Pulmonary artery endothelial cell (primary cell): ENCODE data around the gene POLN. TPM values are rescaled to one million over a fixed set of nuclear protein-coding genes. Genes with fewer than 3 reads are reported as not detected.

Source experiments
- DNase-seq: peaks from one replicate; pipeline ENCODE4 v3.0.0-alpha.2; 2011; ENCODE audit warnings: low read depth, low spot score
- total RNA-seq: library from RNA; depleted of rRNA; stranded (reverse); fragments of >200 nt; gene quantifications from 2 replicates; pipeline ENCODE4 v1.2.3, GENCODE V29; 2014

The POLN gene
- total RNA-seq, 1 donor from 2014 or later, result 2.0 TPM

DNA sequence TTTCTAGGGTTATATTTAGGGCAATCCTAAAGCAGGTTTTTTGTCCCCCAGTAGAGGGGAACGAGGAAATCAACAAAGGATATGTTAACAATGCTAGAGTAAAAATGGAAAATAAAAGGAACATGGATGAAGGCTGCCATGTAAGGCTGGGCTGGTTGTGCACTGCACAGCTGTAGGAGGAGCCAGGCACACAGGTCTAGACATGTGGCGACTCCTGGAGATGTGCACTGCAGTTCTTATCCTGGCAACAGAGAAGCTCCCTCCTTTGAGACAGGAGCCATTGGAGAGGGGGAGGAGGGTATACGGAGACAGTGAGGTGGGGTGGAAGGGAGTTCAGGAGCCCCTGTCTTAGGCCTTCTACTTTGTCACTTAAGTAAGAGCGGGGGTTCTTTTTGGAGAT lies 116.9 kb downstream of the POLN start:
- DNase-seq, result no peak

DNA sequence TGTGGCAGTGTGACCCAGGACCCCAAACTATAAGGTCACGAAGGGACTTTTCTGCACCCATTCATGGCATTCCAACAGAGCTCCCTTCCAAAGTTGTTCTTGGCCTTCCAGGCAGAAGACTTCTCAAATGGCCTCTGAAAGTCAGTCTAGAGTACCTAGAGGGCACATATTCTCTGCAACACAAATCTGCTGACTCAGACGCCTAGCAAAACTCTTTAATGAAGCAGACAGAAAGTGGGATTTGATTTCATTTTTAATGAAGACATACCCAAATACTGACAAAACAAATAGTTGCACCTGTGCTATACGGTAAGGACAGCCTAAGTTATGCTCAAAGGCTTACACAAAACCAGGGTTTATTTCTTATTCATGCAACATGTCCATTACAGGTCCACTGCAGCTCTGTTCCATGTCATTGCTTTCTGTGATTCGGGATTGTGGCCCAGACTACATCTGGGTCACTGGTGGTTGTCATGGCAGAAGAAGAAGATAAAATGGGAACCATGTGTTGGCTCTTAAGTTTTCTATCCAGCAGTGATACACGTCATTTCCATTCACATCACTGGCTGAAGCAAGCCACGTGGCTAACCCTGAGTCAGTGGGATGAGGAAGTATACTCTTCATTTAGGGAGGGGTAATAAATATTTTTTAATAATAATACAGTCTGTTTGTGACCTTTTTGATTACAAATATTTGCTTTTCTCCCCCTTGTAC lies 125.1 kb downstream of the POLN start:
- no peak for DNase-seq

DNA sequence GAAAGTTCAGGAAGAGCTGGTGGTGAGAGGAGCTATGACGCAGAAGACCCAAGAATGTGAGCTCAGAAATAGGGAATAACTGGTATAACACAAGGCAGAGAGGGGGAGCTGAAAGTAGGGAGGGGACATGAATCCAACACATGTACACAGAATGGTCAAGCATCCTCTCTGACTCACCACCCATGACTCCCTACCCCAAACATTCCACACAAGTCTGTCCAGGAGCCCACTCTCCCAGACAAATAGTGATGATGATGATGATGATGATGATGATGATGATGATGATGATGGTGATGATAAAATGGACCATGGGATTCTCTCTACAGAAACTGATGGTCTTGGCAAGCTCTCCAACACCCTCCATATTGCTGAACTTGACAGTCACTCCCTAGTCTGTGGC lies 136.4 kb downstream of the POLN start:
- DNase-seq, result no peak

DNA sequence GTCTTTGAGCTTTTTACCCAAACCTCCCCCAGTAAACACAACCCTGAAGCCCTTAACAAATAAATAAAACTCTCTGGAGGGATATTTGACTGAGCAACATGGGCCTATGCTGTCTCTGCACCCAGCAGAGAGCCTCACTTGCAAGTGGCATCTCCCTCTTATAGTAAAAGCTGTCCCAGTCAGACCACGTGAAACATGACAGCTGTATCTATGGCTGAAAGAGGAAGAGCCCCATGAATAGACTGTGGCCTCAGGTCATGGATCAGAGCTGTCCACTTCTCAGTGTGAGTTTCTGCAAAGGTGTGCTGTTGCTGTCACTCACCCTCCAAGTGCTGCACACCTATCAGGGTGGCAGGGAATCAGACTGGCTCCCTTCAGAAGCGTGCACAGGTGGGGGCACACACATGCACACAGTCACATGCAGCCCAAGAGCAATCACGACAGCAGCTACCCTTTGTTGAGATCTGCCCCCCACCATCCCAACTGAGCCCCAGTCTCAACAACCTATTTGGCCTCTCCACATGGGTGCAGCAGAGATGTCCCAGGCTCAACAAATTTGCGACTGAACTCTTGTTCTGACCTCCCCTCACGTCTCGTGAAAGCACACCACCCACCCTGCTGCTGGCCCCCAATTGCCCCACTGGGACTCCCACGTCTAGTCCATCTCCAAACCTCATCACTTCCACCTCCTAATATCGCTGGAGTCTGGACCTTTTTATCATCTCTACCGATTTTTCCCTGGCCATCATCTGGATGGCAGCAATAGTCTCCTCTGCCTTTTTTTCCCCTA lies 137.2 kb downstream of the POLN start:
- DNase-seq, result no peak

DNA sequence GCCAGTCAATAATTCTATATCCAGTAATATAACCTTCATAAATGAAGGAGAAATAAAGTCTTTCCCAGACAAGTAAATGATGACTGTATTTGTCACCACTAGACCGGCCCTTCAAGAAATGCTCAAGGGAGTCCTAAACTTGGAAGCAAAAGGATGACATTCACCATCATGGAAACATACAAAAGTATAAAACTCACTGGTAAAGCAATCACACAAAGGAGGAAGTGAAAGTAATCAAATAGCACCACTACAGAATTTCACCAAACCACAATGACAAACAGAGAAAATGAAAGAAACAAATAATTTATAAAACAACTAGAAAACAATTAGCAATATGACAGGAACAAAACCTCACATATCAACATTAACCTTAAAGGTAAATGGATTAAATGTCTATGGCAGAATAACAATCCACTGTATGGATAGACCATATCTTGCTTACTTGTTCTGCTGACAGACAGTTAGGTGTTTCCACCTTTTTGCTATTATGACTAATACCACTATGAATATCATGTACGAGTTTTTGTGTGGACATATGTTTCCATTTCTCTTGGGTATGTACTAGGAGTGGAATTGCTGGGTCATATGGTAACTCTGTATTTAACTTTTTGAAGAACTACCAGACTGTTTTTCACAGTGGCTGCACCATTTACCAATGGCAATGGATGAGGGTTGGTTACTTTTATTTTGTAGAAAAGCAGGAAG lies 137.9 kb downstream of the POLN start:
- DNase-seq, result no peak

DNA sequence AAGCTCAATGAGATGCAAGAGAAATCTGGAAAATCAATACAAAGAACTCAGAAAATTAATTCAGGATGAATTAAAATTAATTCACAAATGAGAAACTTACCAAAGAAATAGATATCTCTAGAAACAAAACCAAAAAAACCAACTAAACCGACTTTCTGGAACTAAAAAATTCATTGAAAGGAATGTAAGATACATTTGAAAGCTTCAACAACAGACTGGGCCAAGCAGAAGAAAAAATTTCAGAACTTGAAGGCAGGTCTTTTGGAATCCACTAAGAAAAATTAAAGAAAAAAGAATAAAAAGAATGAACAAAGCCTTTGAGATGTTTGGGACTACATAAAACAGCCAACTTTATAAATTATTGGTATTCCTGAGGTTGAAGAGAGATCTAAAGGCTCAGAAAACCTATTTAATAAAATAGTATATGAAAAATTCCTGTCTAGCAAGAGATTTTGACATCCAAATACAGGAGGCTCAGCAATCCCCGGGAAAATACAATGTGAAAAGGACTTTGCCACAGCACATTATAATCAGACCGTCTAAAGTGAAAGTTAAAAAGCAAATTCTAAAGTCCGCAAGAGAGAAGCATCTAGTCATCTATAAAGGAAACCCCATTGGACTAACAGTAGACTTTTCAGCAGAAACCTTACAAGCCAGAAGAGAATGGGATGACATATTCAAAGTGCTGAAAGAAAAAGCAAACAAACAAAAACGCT lies 138.6 kb downstream of the POLN start:
- no peak for DNase-seq

DNA sequence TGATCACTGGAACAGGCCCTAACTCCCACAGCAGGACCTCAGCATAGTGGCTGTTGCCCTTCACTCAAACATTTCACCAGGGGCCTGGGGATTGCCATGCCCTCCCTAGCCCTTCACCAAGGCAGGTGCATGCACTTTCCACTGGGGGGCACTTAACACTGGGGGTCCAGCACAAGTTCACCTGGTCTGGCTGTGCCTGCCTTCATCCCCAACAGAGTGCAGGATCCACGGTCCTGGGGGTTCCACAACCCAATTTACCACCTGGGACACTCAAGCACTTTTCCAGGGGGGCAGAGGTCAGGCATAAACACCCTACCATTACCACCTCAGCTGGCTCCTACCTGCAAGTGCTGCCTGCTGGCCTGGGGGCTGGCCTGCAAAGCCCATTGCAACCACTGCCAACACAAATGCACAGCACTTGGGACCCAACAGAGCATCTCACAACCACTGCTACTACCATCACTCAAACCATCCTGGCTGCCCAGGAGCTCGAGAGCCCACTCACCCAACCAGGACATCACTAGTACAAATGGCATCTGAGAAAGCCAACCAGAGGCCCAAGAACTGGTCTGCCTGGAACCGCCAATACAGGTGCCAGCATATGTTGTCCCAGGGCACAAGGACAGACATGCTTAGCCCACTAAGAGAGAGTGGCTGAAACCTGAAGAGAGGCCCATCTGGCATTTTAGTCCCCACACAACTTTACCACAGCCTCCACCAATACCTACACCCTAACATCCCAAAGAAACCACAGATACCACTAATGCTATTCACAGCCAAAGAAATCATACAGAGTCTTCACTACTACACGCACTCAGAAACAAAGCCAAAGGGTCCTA lies 139.7 kb downstream of the POLN start:
- DNase-seq, result no peak

DNA sequence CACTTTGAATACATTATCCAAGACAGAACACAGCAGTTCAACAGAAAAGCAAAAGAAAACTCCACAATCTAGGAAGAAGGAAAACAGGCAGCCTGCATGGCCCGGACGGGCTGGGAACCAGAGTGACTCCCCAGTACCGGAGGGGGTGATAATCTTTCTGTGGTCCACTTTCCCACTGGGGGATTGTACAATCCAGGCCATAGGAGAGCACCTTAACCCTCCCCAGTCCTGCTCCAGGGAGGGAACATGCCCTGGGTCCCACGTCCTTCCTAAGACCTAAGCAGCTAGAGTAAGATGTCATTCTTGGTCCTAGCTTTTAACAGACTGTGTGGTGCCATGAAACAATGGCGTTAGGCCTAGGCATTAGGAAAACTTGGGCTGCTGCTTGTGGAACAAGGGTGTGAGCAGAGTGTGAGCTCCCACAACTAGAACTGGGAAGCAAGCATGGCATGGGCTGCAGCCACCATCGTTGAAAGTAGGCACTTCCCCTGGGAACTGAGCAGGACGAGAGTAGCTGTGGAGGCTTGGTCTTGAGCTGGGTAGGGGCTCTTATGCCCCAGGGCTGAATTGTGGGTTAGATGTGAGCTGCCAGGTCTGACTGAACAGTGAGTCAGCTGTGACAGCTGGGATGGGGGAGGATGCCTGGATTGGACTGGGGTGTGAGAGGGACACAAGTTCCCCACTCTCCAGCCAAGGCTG lies 140.4 kb downstream of the POLN start:
- no peak for DNase-seq

DNA sequence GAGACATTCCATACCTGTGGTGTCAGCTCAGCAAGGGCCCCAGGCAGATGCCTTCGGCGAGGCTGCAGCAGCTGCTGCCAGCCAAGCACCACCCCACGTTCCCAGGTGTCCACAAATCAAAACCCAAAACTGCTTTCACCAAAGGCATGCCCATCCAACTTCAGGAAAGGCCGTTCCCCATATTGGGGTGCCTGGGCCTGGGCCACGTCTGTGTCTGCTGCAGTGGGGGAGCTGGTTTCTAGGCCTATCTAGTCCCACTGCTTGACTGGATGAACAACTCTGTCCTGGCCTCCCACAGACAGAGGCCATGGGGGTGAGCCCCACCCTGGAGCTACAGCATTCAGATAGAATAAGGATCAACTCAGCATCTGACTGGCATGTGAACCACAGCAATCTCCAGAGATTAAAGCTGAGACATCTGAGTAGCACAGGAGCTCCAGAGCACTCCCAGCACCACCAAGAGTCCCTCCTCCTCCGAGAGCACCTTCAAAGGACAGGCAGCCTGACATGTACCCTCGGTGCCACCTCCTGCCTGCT lies 145.8 kb downstream of the POLN start:
- DNase-seq, result no peak

DNA sequence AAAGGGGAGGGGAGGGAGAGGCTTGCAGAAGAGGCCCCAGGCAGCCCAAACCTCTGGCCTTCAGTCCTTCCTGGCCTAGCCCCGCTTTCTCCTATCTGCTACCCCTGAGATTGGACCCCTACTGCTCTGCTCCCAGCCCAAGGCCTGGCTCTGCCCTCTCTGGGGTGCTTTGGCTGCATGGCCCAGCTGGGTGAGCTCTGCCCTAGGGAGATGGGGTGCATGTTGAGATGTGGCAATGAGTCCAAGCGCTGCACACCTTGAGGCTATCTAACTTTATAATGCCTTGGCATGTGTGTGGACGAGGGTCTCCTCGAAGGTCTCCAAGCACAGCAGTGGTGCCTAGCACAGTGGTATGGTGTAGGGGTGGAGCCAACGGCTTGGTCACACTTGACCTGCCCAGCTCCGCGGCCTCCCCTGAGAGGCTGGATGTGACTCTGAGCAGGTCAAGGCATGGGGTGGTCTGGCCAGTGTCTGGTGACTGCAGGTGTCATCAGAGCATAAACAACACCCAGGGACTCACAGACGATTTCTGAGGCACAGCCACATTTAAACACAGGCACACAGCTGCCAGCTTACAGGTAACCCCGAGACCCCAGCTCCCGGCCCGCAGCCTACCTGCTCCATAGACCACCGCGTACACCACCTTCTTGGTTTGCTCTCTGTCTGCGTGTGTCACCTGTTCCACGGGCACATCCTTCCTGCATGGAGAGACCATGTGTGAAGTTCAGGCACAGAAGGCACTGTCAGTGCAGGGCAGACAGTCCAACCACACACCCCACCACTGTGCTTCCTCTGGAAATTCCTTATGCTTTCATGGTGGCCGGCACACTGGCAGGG lies 146.5 kb downstream of the POLN start:
- DNase-seq, result no peak

DNA sequence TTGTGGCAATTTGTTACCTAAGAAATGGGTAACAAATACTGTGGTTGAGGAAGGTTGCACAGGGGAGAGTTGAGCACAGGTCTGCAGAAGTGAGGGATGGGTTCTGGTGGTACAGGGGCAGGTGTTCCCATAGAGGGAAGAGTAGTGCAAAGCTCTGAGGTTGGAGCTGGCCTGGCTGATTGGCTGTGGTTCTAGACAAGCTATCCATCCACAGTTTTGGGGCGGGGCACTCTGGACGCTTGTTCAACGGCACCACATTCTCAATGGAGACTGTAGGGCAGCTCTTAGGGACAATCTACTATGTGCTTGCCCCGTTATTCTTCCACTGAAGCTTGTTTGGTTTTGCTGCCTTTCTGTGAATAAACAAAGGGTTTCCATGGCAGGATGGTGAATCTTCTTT lies 147.4 kb downstream of the POLN start:
- DNase-seq, result no peak

DNA sequence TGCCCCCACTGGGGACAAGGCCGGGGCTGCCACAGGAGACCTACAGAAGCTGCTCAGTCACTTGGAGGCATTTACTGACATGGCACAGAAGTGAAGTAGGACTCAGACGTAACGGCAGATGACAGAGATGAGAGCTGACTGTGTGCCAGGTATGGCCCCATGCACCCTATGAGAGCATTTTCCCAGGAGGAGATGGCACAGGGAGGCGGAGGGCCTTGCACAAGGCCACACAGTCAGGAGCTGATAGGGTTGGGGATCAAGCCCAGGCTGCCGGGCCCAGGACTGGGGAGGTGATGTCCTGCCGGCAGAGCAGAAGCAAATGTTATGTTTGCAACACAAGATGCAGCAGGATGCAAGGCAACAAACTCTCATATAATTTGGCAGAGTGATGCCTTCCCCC lies 148.7 kb downstream of the POLN start:
- DNase-seq, result no peak

DNA sequence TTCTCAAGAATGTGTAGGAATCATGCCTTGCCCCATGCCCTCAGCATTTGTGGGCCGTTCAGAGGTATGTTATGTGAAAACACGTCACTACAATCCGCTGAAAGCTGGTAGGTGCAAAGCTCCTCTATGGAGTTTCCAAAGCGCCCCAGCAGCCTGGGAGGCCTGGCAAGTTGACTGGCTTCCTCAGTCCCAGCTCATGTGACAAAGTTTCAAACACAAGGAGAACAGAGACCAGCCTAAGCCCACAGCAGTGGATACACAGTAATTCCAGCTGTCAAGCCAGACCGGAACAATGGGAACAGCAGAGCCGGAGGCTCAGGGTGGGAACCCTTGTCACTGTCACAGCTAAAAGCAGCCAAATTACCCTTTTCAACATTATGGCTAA lies 149.3 kb downstream of the POLN start:
- DNase-seq, result no peak

DNA sequence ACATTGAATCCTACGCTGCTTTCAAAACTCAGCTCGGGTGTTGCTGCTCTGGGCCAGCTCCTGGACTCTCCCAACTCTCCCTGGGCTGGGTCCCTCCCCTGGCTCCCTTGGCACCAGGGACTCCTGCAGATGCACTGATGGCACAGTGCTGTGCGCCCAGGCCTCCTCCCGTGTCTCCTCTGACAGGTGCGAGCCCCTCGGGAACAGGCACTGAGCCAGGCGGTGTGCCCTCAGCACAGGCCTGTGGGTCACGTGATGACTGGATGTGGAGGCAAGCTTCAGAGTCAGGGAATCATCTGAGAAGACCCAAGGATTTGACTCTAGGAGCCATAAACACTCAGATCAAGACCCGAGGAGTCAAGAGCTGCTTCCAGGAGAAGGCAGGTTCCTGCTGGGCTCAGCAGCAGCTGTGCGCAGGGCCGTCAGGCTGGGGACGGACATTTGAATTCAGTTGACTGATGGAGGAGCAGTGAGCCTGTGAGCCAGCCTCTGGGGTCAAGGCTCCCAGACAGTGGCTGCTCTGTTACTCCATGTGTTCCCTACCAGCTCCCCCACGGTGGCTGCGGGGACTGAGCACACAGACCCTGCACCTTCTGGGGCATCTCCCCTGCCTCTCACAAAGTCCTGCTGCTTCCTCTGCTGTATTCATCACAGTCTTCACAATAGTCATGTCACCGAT lies 149.8 kb downstream of the POLN start:
- DNase-seq, result no peak

DNA sequence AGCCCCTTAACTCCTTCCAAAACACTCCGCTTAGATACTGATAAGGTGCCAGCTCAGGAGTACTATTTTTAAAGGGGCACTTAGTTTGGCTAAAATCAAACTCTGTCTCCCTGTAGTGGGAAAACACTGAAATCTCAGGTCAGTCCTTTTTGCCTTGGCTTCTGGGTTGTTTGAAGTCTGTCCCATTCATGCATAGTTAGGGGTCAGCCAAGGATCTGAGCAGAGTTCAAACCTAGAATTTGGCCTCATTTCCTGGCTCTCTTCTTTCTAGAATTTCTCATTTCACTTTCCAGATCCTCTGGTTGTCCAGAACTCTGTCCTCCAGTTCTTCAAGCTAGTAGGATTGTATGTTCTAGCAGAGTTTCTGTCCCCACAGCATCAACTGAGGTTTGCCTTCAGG lies 151.3 kb downstream of the POLN start:
- DNase-seq, result no peak

DNA sequence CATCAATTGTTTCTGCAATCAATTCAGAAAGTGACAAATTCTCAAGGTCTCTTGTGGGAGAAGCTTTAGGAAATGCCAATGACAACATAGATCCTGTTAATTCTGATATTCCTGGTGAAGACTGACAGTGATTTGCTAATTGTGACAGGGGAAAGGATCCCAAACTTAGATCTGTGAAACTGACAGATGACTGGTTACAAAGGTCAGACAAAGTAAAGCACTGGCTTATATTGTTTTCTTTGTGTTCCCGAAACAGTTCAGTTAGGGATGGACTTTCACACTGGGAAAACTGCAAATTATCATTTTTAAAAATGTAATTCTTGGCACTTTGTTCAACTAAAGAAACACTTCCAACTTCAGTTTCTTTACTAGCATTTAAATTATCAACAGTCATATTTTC lies 152.7 kb downstream of the POLN start:
- DNase-seq, result no peak

DNA sequence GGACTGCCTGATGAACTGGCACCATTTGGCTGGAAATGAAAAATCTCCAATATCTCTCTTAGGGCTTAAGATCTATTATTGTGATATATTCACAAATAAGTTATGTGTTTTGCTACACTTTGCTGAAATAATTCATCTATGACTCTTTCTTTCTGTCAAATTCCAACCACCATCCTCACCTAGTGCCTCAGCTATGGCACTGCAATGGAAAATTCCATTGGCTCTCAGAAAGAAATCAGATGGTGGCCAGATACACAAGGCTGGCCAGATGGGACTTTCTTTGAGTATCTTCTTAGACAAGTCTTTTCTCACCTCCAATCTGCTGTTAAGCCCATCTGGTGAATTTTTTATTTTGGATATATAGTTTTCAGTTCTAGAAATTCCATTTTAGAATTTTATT lies 154.8 kb downstream of the POLN start:
- DNase-seq, result no peak

DNA sequence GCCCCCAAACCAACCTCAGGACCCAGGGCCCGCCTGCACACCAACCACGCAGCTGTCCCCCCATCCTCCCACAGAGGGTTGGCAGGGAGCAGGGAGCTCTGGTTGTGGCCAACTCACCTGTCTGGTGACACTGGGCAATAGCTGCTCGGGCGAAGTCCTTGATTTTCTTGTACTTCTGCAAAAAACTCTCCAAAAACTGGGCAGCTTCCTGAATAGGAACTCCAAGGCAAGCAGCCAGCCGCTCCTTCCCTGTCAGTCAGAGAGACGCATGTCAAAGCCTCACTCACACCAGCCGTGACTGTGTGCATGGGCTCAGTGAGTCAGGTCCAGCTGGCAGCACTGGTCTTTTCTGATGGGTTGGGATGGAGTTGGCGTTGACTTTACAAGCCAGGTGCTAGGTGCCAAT lies 156.4 kb downstream of the POLN start:
- DNase-seq, result no peak

DNA sequence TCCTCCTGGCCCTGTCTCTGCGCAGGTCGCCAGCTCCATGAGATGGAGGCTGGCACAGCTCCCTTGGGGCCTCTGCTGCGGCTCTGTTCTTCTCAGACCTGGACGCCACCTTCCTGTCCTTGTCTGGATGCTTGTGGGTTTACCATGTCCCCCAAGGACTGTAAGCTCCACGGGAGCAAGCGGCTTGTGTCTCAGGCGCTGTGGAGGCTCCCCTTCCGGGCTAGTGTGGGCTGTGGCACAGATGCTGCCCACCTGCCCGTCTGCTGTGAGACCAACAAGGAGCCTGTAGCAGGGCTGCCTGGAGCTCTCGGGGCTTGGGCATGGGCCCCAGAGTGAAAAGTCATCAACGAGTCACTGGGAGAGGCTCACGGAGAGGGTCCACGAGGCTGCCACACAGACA lies 157.6 kb downstream of the POLN start:
- DNase-seq, result no peak
